Immature natural killer cell (primary cell): ENCODE data around the gene DTX4. TPM values are rescaled to one million over a fixed set of nuclear protein-coding genes. Genes with fewer than 3 reads are reported as not detected.

Experiments used
- DNase-seq, 3 donors: peaks; one replicate each; pipeline ENCODE4 v3.0.0; 2022; ENCODE audit warnings: mixed read lengths in 1 of 3
- H3K27ac Mint-ChIP-seq, 6 donors: one replicate each; pipeline ENCODE4 v1.8.0; 2020; ENCODE audit warnings: mixed read lengths in 6 of 6, mild to moderate bottlenecking in 5 of 6, inconsistent platforms in 4 of 6, moderate library complexity in 3 of 6
- H3K27me3 Mint-ChIP-seq, 3 donors: one replicate each; pipeline ENCODE4 v1.8.0; 2020 to 2021; ENCODE audit warnings: low read depth in 3 of 3, mild to moderate bottlenecking in 3 of 3, mixed read lengths in 3 of 3, moderate library complexity in 3 of 3, inconsistent platforms in 1 of 3
- H3K36me3 Mint-ChIP-seq, 3 donors: one replicate each; pipeline ENCODE4 v1.8.0; 2020; ENCODE audit warnings: mixed read lengths in 3 of 3, inconsistent platforms in 2 of 3, mild to moderate bottlenecking in 2 of 3
- H3K4me1 Mint-ChIP-seq, 2 donors: one replicate each; pipeline ENCODE4 v1.8.0; 2020; ENCODE audit warnings: inconsistent platforms in 2 of 2, mild to moderate bottlenecking in 2 of 2, mixed read lengths in 2 of 2, moderate library complexity in 1 of 2
- H3K4me3 Mint-ChIP-seq, 5 donors: one replicate each; pipeline ENCODE4 v1.8.0; 2020; ENCODE audit warnings: mild to moderate bottlenecking in 5 of 5, mixed read lengths in 5 of 5, inconsistent platforms in 3 of 5, moderate library complexity in 3 of 5
- H3K9me3 Mint-ChIP-seq, 6 donors: one replicate each; pipeline ENCODE4 v1.8.0; 2020; ENCODE audit warnings: mild to moderate bottlenecking in 6 of 6, mixed read lengths in 6 of 6, inconsistent platforms in 4 of 6, moderate library complexity in 3 of 6
- polyA plus RNA-seq, 3 donors: library from polyadenylated mRNA; unstranded; fragments of 300-500 nt; fragmentation: Illumina TruSeq; gene quantifications; one replicate each; pipeline ENCODE4 v1.2.3, GENCODE V29; 2021

DTX4 gene
- polyA plus RNA-seq, 3 donors from 2014 or later: 0.16 to 1.2 (median 0.22) TPM

- no peak for DNase-seq
- H3K27me3 Mint-ChIP-seq: peaks cover 0 to 9% (median 1%) of the 10 kb centered on the region in 3 donors
- H3K9me3 Mint-ChIP-seq: no peaks in the 10 kb centered on the region
- no peak overlapping the region for H3K4me3 Mint-ChIP-seq
- no peaks in the 10 kb centered on the region for H3K36me3 Mint-ChIP-seq
- H3K27ac Mint-ChIP-seq: no peak overlapping the region
- no peaks in the 10 kb centered on the region for H3K4me1 Mint-ChIP-seq
These were observed 19.2 kb downstream of the DTX4 start for GRCh38 chr11:59191095-59191494.

- no peak overlapping the region for H3K4me3 Mint-ChIP-seq
- no peaks in the 10 kb centered on the region for H3K36me3 Mint-ChIP-seq
- peaks cover 0 to 9% (median 1%) of the 10 kb centered on the region in 3 donors for H3K27me3 Mint-ChIP-seq
- no peaks in the 10 kb centered on the region for H3K4me1 Mint-ChIP-seq
- no peaks in the 10 kb centered on the region for H3K9me3 Mint-ChIP-seq
- no peak overlapping the region for H3K27ac Mint-ChIP-seq
- DNase-seq: no peak
These were observed 20.0 kb downstream of the DTX4 start for GRCh38 chr11:59191890-59192289.

GRCh38 chr11:59192446-59193020 lies 20.6 kb downstream of the DTX4 start:
- no peak for DNase-seq
- Mint-ChIP-seq H3K9me3 (no peaks in the 10 kb centered on the region), H3K27me3 (peaks cover 0 to 9% (median 4%) of the 10 kb centered on the region in 3 donors), H3K27ac (no peak overlapping the region), H3K4me1 (no peaks in the 10 kb centered on the region), H3K4me3 (no peak overlapping the region), H3K36me3 (no peaks in the 10 kb centered on the region)

- no peaks in the 10 kb centered on the region for H3K36me3 Mint-ChIP-seq
- no peak for DNase-seq
- no peaks in the 10 kb centered on the region for H3K4me1 Mint-ChIP-seq
- H3K9me3 Mint-ChIP-seq: no peaks in the 10 kb centered on the region
- peaks cover 0 to 7% (median 5%) of the 10 kb centered on the region in 3 donors for H3K27me3 Mint-ChIP-seq
- H3K4me3 Mint-ChIP-seq: no peak overlapping the region
- no peak overlapping the region for H3K27ac Mint-ChIP-seq
These were observed 21.7 kb downstream of the DTX4 start for GRCh38 chr11:59193587-59194130.

- no peaks in the 10 kb centered on the region for H3K4me1 Mint-ChIP-seq
- no peaks in the 10 kb centered on the region for H3K36me3 Mint-ChIP-seq
- peaks cover 0 to 5% (median 3%) of the 10 kb centered on the region in 3 donors for H3K27me3 Mint-ChIP-seq
- no peaks in the 10 kb centered on the region for H3K9me3 Mint-ChIP-seq
- H3K4me3 Mint-ChIP-seq: no peak overlapping the region
- no peak overlapping the region for H3K27ac Mint-ChIP-seq
- DNase-seq: no peak
These were observed 23.7 kb downstream of the DTX4 start for GRCh38 chr11:59195586-59195985.

GRCh38 chr11:59196777-59197176 lies 24.8 kb downstream of the DTX4 start:
- Mint-ChIP-seq H3K9me3 (no peaks in the 10 kb centered on the region), H3K27me3 (peaks cover 0 to 6% (median 3%) of the 10 kb centered on the region in 3 donors), H3K4me1 (no peaks in the 10 kb centered on the region), H3K36me3 (no peaks in the 10 kb centered on the region), H3K27ac (no peak overlapping the region), H3K4me3 (no peak overlapping the region)
- DNase-seq: no peak

- Mint-ChIP-seq H3K4me3 (no peak overlapping the region), H3K4me1 (no peaks in the 10 kb centered on the region), H3K27ac (no peak overlapping the region), H3K36me3 (no peaks in the 10 kb centered on the region), H3K9me3 (no peaks in the 10 kb centered on the region), H3K27me3 (peaks cover 0 to 7% (median 3%) of the 10 kb centered on the region in 3 donors)
- DNase-seq: no peak
These were observed 26.1 kb downstream of the DTX4 start for GRCh38 chr11:59197991-59198390.

- Mint-ChIP-seq H3K27me3 (peaks cover 0 to 7% (median 3%) of the 10 kb centered on the region in 3 donors), H3K4me1 (no peaks in the 10 kb centered on the region), H3K4me3 (no peak overlapping the region), H3K9me3 (no peaks in the 10 kb centered on the region), H3K36me3 (no peaks in the 10 kb centered on the region), H3K27ac (no peak overlapping the region)
- no peak for DNase-seq
These were observed 26.8 kb downstream of the DTX4 start for GRCh38 chr11:59198726-59199125.

GRCh38 chr11:59199546-59200422 lies 27.9 kb downstream of the DTX4 start:
- H3K4me3 Mint-ChIP-seq: no peak overlapping the region
- no peaks in the 10 kb centered on the region for H3K36me3 Mint-ChIP-seq
- no peaks in the 10 kb centered on the region for H3K4me1 Mint-ChIP-seq
- H3K27me3 Mint-ChIP-seq: peaks cover 0 to 6% (median 0%) of the 10 kb centered on the region in 3 donors
- H3K9me3 Mint-ChIP-seq: no peaks in the 10 kb centered on the region
- H3K27ac Mint-ChIP-seq: no peak overlapping the region
- no peak for DNase-seq

- H3K36me3 Mint-ChIP-seq: no peaks in the 10 kb centered on the region
- peaks cover 0 to 6% (median 0%) of the 10 kb centered on the region in 3 donors for H3K27me3 Mint-ChIP-seq
- no peak overlapping the region for H3K4me3 Mint-ChIP-seq
- no peak for DNase-seq
- no peaks in the 10 kb centered on the region for H3K9me3 Mint-ChIP-seq
- no peaks in the 10 kb centered on the region for H3K4me1 Mint-ChIP-seq
- no peak overlapping the region for H3K27ac Mint-ChIP-seq
These were observed 28.5 kb downstream of the DTX4 start for GRCh38 chr11:59200423-59200746.

- Mint-ChIP-seq H3K4me1 (no peaks in the 10 kb centered on the region), H3K27me3 (peaks cover 0 to 6% (median 1%) of the 10 kb centered on the region in 3 donors), H3K9me3 (no peaks in the 10 kb centered on the region), H3K36me3 (no peaks in the 10 kb centered on the region), H3K4me3 (no peak overlapping the region), H3K27ac (no peak overlapping the region)
- no peak for DNase-seq
These were observed 29.4 kb downstream of the DTX4 start for GRCh38 chr11:59201353-59201752.

GRCh38 chr11:59204746-59205145 lies 32.8 kb downstream of the DTX4 start:
- Mint-ChIP-seq H3K4me3 (no peak overlapping the region), H3K9me3 (no peaks in the 10 kb centered on the region), H3K36me3 (no peaks in the 10 kb centered on the region), H3K27me3 (peaks cover 1 to 7% (median 6%) of the 10 kb centered on the region in 3 donors), H3K4me1 (peaks cover 6 to 16% of the 10 kb centered on the region in 2 donors), H3K27ac (no peak overlapping the region)
- DNase-seq: no peak

GRCh38 chr11:59205648-59206047 lies 33.7 kb downstream of the DTX4 start:
- no peaks in the 10 kb centered on the region for H3K9me3 Mint-ChIP-seq
- H3K4me1 Mint-ChIP-seq: peaks cover 6 to 16% of the 10 kb centered on the region in 2 donors
- H3K27me3 Mint-ChIP-seq: peaks cover 6 to 7% (median 7%) of the 10 kb centered on the region in 3 donors
- DNase-seq: no peak
- H3K27ac Mint-ChIP-seq: no peak overlapping the region
- H3K4me3 Mint-ChIP-seq: no peak overlapping the region
- no peaks in the 10 kb centered on the region for H3K36me3 Mint-ChIP-seq

- Mint-ChIP-seq H3K4me3 (no peak overlapping the region), H3K27ac (no peak overlapping the region), H3K9me3 (no peaks in the 10 kb centered on the region), H3K4me1 (peaks cover 6 to 16% of the 10 kb centered on the region in 2 donors), H3K36me3 (no peaks in the 10 kb centered on the region), H3K27me3 (peaks cover 6 to 8% (median 8%) of the 10 kb centered on the region in 3 donors)
- no peak for DNase-seq
These were observed 34.7 kb downstream of the DTX4 start for GRCh38 chr11:59206635-59207034.
